Lower lobe of right lung (tissue), 2 donors: ENCODE data around the gene PNPLA6. TPM values are rescaled to one million over a fixed set of nuclear protein-coding genes. Genes with fewer than 3 reads are reported as not detected.
A peak's percentile ranks its signal among the peaks of the same experiment; 100 is the strongest.

Source experiments
- ATAC-seq, 2 donors: fragments of 200-7000 bp; cut with Tn5 transposase; one replicate each; pipeline ENCODE4 v1.9.1; 2020 to 2022; ENCODE audit warnings: mild to moderate bottlenecking in 2 of 2, moderate library complexity in 2 of 2
- DNase-seq: peaks from one replicate; pipeline ENCODE4 v3.0.0-alpha.2; 2020
- H3K27ac ChIP-seq: fragments of 200-600 bp; one replicate; pipeline ENCODE4 v1.8.0; 2022
- H3K27me3 ChIP-seq: fragments of 200-600 bp; one replicate; pipeline ENCODE4 v1.8.0; 2022; ENCODE audit warnings: low read depth
- H3K36me3 ChIP-seq: fragments of 200-600 bp; one replicate; pipeline ENCODE4 v1.8.0; 2022; ENCODE audit warnings: mild to moderate bottlenecking
- H3K4me1 ChIP-seq: fragments of 200-600 bp; one replicate; pipeline ENCODE4 v1.8.0; 2022
- H3K4me3 ChIP-seq: fragments of 200-600 bp; one replicate; pipeline ENCODE4 v1.8.0; 2022; ENCODE audit warnings: mild to moderate bottlenecking
- H3K9me3 ChIP-seq: fragments of 200-600 bp; one replicate; pipeline ENCODE4 v1.8.0; 2022
- CTCF ChIP-seq: fragments of 200-600 bp; IDR thresholded peaks from one replicate; pipeline ENCODE4 v1.8.0; 2022; ENCODE audit warnings: antibody characterized with exemption, mild to moderate bottlenecking
- intact Hi-C: fragments of 100-400 bp; cut with DNase I; formaldehyde crosslinking; loops from one replicate; pipeline ENCODE4 v1.11.0; 2022
- total RNA-seq: library from RNA; stranded (reverse); fragmentation: NEBNext Ultra II Directional; extraction: Animal tissue kit (Norgen Biotek cat#: 25700); gene quantifications from one replicate; pipeline ENCODE4 v1.2.1, GENCODE V29; 2021
- donor health status: DM: no; HTN: yes; CAD: no; lungs with severe emphysema.

The PNPLA6 gene
- total RNA-seq, 1 donor from 2014 or later, result 289 TPM

GRCh38 chr19:7556696-7557315 is 21.3 kb downstream of the PNPLA6 start:
- no peaks in the 10 kb centered on the region for H3K4me1 ChIP-seq
- ATAC-seq, result no peak
- H3K27ac ChIP-seq, result no peak overlapping the region
- intact Hi-C loops, result no loop called here
- no peaks in the 10 kb centered on the region for H3K9me3 ChIP-seq
- H3K4me3 ChIP-seq, result no peak overlapping the region
- DNase-seq, result no peak
- H3K36me3 ChIP-seq, result peaks cover 95% of the 10 kb centered on the region
- H3K27me3 ChIP-seq, result no peaks in the 10 kb centered on the region
- no peak for TF ChIP-seq CTCF

- Histone ChIP-seq H3K27ac (no peak overlapping the region), H3K36me3 (peaks cover 82% of the 10 kb centered on the region), H3K4me1 (no peaks in the 10 kb centered on the region), H3K9me3 (no peaks in the 10 kb centered on the region), H3K4me3 (no peak overlapping the region), H3K27me3 (no peaks in the 10 kb centered on the region)
- intact Hi-C loops, result no loop called here
- TF ChIP-seq CTCF, result no peak
- no peak for DNase-seq
- ATAC-seq, result no peak
Observed at GRCh38 chr19:7558667-7559066, 23.1 kb downstream of the PNPLA6 start.

DNA sequence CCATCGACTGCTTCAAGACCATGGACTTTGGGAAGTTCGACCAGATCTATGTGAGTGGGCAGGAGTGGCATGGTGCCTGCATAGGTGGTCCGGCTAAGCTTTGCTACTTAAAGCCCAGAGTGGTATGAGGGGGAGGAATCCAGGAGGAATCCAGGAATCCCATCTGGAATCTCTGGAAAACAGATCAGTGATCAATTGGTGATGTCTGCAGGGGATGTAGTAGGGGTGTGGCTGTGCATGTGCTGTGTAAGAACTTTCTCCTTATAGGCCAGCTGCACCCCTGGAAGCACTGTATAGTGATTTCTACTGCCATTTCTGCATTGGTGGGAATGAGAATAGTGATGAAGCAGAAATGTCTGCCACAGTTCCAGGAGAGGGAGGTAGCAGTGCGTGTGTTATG is 23.6 kb downstream of the PNPLA6 start:
- H3K36me3 ChIP-seq, result peaks cover 77% of the 10 kb centered on the region
- no peak for DNase-seq
- no peak overlapping the region for H3K27ac ChIP-seq
- H3K4me3 ChIP-seq, result no peak overlapping the region
- intact Hi-C loops, result no loop called here
- H3K9me3 ChIP-seq, result no peaks in the 10 kb centered on the region
- H3K4me1 ChIP-seq, result no peaks in the 10 kb centered on the region
- TF ChIP-seq CTCF, result no peak
- no peak for ATAC-seq
- no peaks in the 10 kb centered on the region for H3K27me3 ChIP-seq

DNA sequence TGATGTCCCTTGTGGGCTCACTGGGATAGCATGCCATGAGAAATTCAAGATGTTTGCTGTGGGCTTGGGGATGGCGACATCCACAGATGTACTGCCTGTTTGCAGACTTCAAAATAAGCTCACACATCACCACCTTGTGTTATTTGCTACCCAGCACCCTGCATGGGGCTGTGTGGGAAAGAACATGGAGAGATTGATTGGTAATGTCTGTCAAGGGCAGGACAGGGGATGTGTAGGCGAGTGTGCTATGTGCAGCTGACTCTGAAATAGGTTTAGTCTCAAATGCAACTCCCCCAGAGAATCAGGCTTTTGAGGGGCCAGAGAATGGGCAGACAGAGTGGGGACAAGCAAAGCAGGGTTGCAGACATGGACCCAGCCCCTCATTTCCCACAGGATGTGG is 24.7 kb downstream of the PNPLA6 start:
- intact Hi-C loops, result no loop called here
- ATAC-seq, result no peak
- peaks cover 66% of the 10 kb centered on the region for H3K36me3 ChIP-seq

DNA sequence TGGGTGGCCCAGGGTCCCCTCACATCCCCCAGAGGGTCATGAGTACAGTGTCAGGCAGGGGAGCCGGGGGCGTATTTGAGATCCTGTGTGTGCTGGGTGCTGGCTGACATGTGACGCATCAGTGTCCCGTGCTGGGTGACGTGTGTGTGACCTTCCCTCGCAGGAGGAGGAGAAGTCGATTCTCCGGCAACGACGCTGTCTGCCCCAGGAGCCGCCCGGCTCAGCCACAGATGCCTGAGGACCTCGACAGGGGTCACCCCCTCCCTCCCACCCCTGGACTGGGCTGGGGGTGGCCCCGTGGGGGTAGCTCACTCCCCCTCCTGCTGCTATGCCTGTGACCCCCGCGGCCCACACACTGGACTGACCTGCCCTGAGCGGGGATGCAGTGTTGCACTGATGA is 25.8 kb downstream of the PNPLA6 start:
- Histone ChIP-seq H3K27me3 (no peaks in the 10 kb centered on the region), H3K4me1 (no peaks in the 10 kb centered on the region), H3K36me3 (peaks cover 55% of the 10 kb centered on the region), H3K9me3 (no peaks in the 10 kb centered on the region), H3K4me3 (no peak overlapping the region), H3K27ac (no peak overlapping the region)
- intact Hi-C loops, result no loop called here
- ATAC-seq, result peak; percentile 32 to 39
- TF ChIP-seq CTCF, result no peak
- DNase-seq, result peak; percentile 46

More for the DNA sequence above, 24.7 kb downstream of the PNPLA6 start:
- no peak for DNase-seq
- H3K4me3 ChIP-seq, result no peak overlapping the region
- H3K9me3 ChIP-seq, result no peaks in the 10 kb centered on the region
- TF ChIP-seq CTCF, result no peak
- no peaks in the 10 kb centered on the region for H3K27me3 ChIP-seq
- no peak overlapping the region for H3K27ac ChIP-seq
- H3K4me1 ChIP-seq, result no peaks in the 10 kb centered on the region
